ENCODE data around the gene NPIPA1.
"Not testable (repeated sequence)": the region's sequence is repeated elsewhere in the genome, so short reads cannot be mapped to it uniquely, and the experiment has no call there.

NPIPA1 gene

GRCh38 chr16:14978908-14979307 is 41.7 kb downstream of the NPIPA1 start:
- DNase-seq: not testable (repeated sequence)

- not testable (repeated sequence) for DNase-seq
Observed at GRCh38 chr16:14981234-14981633, 44.0 kb downstream of the NPIPA1 start.

- not testable (repeated sequence) for DNase-seq
Observed at GRCh38 chr16:14982521-14982920, 45.3 kb downstream of the NPIPA1 start.

- not testable (repeated sequence) for DNase-seq
Observed at GRCh38 chr16:14988092-14988491, 50.8 kb downstream of the NPIPA1 start.

- not testable (repeated sequence) for DNase-seq
Observed at GRCh38 chr16:14988661-14989191, 51.5 kb downstream of the NPIPA1 start.

GRCh38 chr16:14989291-14990281 is 52.3 kb downstream of the NPIPA1 start:
- not testable (repeated sequence) for DNase-seq

GRCh38 chr16:14993277-14994151 is 56.3 kb downstream of the NPIPA1 start:
- not testable (repeated sequence) for DNase-seq

GRCh38 chr16:14996702-14997101 is 59.5 kb downstream of the NPIPA1 start:
- not testable (repeated sequence) for DNase-seq

GRCh38 chr16:14998300-14998699 is 61.1 kb downstream of the NPIPA1 start:
- not testable (repeated sequence) for DNase-seq

- not testable (repeated sequence) for DNase-seq
Observed at GRCh38 chr16:14999845-15000244, 62.6 kb downstream of the NPIPA1 start.
